ENCODE results near the gene DAP. TPM values are rescaled to one million over a fixed set of nuclear protein-coding genes. Genes with fewer than 3 reads are reported as not detected.
"Not testable (repeated sequence)": the region's sequence is repeated elsewhere in the genome, so short reads cannot be mapped to it uniquely, and the experiment has no call there.

DAP gene
- 45.0 and 62.7 TPM in 2 replicates for total RNA-seq (2014; rRNA removed)
- polyA plus RNA-seq (2012), result 161 TPM

- peak; percentile 79 for DNase-seq (ENCODE audit: low read depth)
Observed at GRCh38 chr5:10761185-10761932, at the start of gene DAP. Gene DAP, minus strand, starts transcription at chr5:10761234. Its CDS starts 166 bp downstream, at chr5:10761068.

- DNase-seq (ENCODE audit: low read depth), result no peak
Observed at GRCh38 chr5:10808347-10809226, 47.6 kb upstream of the DAP start.

- DNase-seq (ENCODE audit: low read depth), result peak; percentile 20
Observed at GRCh38 chr5:10801931-10802666, 41.1 kb upstream of the DAP start.

- no peak for DNase-seq (ENCODE audit: low read depth)
Observed at GRCh38 chr5:10800852-10801251, 39.8 kb upstream of the DAP start.

- peak; percentile 33 for DNase-seq (ENCODE audit: low read depth)
Observed at GRCh38 chr5:10797261-10797660, 36.2 kb upstream of the DAP start.

GRCh38 chr5:10793785-10794184 is 32.8 kb upstream of the DAP start:
- no peak for DNase-seq (ENCODE audit: low read depth)

GRCh38 chr5:10792336-10792735 is 31.3 kb upstream of the DAP start:
- no peak for DNase-seq (ENCODE audit: low read depth)

- DNase-seq (ENCODE audit: low read depth), result no peak
Observed at GRCh38 chr5:10789726-10790125, 28.7 kb upstream of the DAP start.

- peak; percentile 65 for DNase-seq (ENCODE audit: low read depth)
Observed at GRCh38 chr5:10789021-10789420, 28.0 kb upstream of the DAP start.

- DNase-seq (ENCODE audit: low read depth), result no peak
Observed at GRCh38 chr5:10788358-10788757, 27.3 kb upstream of the DAP start.

- no peak for DNase-seq (ENCODE audit: low read depth)
Observed at GRCh38 chr5:10786835-10787234, 25.8 kb upstream of the DAP start.

- not testable (repeated sequence) for DNase-seq (ENCODE audit: low read depth)
Observed at GRCh38 chr5:10780208-10780607, 19.2 kb upstream of the DAP start.

GRCh38 chr5:10779592-10779991 is 18.6 kb upstream of the DAP start:
- DNase-seq (ENCODE audit: low read depth), result no peak

- DNase-seq (ENCODE audit: low read depth), result no peak
Observed at GRCh38 chr5:10778179-10778910, 17.3 kb upstream of the DAP start.

- no peak for DNase-seq (ENCODE audit: low read depth)
Observed at GRCh38 chr5:10775646-10776045, 14.6 kb upstream of the DAP start.

GRCh38 chr5:10772901-10773585 is 12.0 kb upstream of the DAP start:
- no peak for DNase-seq (ENCODE audit: low read depth)

GRCh38 chr5:10768328-10768899 is 7.4 kb upstream of the DAP start:
- no peak for DNase-seq (ENCODE audit: low read depth)

GRCh38 chr5:10762776-10763500 is 1.9 kb upstream of the DAP start:
- no peak for DNase-seq (ENCODE audit: low read depth)

GRCh38 chr5:10761933-10762775 is 1.1 kb upstream of the DAP start:
- no peak for DNase-seq (ENCODE audit: low read depth)
